Activated CD8-positive, alpha-beta T cell treated with anti-CD3 and anti-CD28 coated beads, Interleukin-2, amount 10 ng/mL, durations not matched to agents 7 days and 5 days (primary cell): ENCODE data around the gene CDK14. TPM values are rescaled to one million over a fixed set of nuclear protein-coding genes. Genes with fewer than 3 reads are reported as not detected.

ENCODE experiments used
- ATAC-seq: fragments of 150-1000 bp; cut with Tn5 transposase; one replicate; pipeline ENCODE4 v1.10.0; 2021; ENCODE audit warnings: moderate library complexity
- CTCF ChIA-PET: fragments of 350-600 bp; sonication (Branson Sonifier 250); formaldehyde crosslinking; loops from one replicate; lab custom pipeline; 2021; ENCODE audit warnings: antibody characterized with exemption; lab: Charles Lee
- POLR2A ChIA-PET: fragments of 350-600 bp; sonication (Branson Sonifier 250); formaldehyde crosslinking; loops from one replicate; lab custom pipeline; 2021; ENCODE audit warnings: antibody characterized with exemption; lab: Charles Lee
- DNase-seq: peaks from one replicate; pipeline ENCODE4 v3.0.0-alpha.2; 2020
- H3K27ac Mint-ChIP-seq: one replicate; pipeline ENCODE4 v1.8.0; 2021; ENCODE audit warnings: mild to moderate bottlenecking, mixed read lengths
- H3K27me3 Mint-ChIP-seq: one replicate; pipeline ENCODE4 v1.8.0; 2021; ENCODE audit warnings: low read depth, mixed read lengths
- H3K36me3 Mint-ChIP-seq: one replicate; pipeline ENCODE4 v1.8.0; 2021; ENCODE audit warnings: low read depth, mixed read lengths
- H3K4me1 Mint-ChIP-seq: one replicate; pipeline ENCODE4 v1.8.0; 2021; ENCODE audit warnings: low read depth, mixed read lengths
- H3K4me3 Mint-ChIP-seq: one replicate; pipeline ENCODE4 v1.8.0; 2021; ENCODE audit warnings: mild to moderate bottlenecking, mixed read lengths
- H3K9me3 Mint-ChIP-seq: one replicate; pipeline ENCODE4 v1.8.0; 2022; ENCODE audit warnings: mixed read lengths; ENCODE audit not compliant: insufficient read depth
- total RNA-seq, 2 experiments: library from RNA; stranded (reverse); gene quantifications; one replicate each; pipeline ENCODE4 v1.2.3, GENCODE V29; 2021

Gene CDK14
- total RNA-seq, 2 experiments from 2014 or later, result not detected

DNA sequence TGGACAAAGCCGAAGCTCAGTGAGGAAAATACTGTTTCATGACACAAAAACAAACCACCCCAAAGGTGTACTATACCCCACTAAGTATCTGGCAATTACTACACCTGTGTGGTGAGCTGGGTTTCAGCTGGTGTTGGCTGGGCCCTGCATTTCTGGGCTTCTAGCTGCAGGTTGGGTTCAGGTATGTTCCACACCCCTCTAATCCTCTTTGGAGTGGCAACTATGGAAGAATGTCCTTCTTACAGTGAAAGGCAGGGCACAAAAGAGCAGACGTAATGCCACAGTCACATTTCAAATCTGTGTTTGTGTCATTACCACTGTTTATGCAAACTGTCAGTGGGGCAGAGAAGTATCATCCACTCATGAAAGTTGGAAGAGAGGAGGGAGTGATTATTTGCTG, 466.6 kb downstream of the CDK14 start:
- DNase-seq (no peak), ATAC-seq (no peak)
- ChIA-PET POLR2A (no interaction called here), CTCF (no interaction called here)
- peaks cover 2% of the 10 kb centered on the region for H3K27me3 Mint-ChIP-seq
- no peaks in the 10 kb centered on the region for H3K4me1 Mint-ChIP-seq
- H3K27ac Mint-ChIP-seq, result no peak overlapping the region
- no peaks in the 10 kb centered on the region for H3K9me3 Mint-ChIP-seq
- no peak overlapping the region for H3K4me3 Mint-ChIP-seq
- H3K36me3 Mint-ChIP-seq, result no peaks in the 10 kb centered on the region

DNA sequence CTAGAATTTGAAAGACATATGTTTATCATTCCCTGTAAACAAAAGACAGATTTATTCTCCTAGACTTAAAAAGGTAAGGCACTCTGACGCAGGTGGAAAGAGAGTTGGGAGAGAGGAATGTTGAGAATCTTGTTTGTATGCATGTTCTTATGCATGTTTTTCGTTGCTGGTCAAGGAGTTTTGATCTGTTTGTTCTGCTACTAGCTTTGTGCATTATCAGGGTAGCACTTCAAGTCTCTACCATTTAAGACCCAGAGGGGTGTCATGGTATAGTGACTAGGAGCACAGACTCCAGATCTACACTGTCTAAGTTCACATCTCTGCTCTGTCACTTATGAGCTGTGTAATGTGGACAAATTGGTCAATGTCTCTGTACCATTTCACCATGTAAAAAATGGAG, 467.9 kb downstream of the CDK14 start:
- CTCF ChIA-PET, result no interaction called here
- H3K9me3 Mint-ChIP-seq, result no peaks in the 10 kb centered on the region

DNA sequence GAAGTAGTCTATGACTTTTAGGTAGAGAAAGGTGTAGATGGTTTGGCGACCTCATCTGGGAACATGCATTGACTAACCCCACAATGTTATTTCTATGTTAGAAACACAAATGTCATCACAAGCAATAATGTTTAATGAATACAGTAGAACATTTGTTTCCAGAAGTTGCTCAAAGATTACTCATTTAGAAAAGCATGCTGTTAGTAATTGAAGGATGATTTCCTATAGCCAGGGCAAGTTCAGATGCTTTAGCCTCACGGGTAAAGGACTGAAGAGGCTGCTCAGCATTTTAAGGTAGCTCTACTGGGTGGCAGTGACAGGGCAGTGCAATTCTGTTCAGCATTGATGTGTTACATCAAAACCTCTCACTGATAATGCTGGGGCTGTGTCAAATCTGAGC, 468.8 kb downstream of the CDK14 start:
- H3K27ac Mint-ChIP-seq, result no peak overlapping the region
- POLR2A ChIA-PET, result no interaction called here
- H3K4me3 Mint-ChIP-seq, result no peak overlapping the region
- H3K4me1 Mint-ChIP-seq, result no peaks in the 10 kb centered on the region
- ATAC-seq (no peak), DNase-seq (no peak)
- CTCF ChIA-PET, result no interaction called here
- H3K9me3 Mint-ChIP-seq, result no peaks in the 10 kb centered on the region
- H3K36me3 Mint-ChIP-seq, result no peaks in the 10 kb centered on the region
- peaks cover 4% of the 10 kb centered on the region for H3K27me3 Mint-ChIP-seq

More for the DNA sequence above, 467.9 kb downstream of the CDK14 start:
- Mint-ChIP-seq H3K4me3 (no peak overlapping the region), H3K36me3 (no peaks in the 10 kb centered on the region), H3K27me3 (peaks cover 4% of the 10 kb centered on the region), H3K4me1 (no peaks in the 10 kb centered on the region), H3K27ac (no peak overlapping the region)
- ATAC-seq (no peak), DNase-seq (no peak)
- POLR2A ChIA-PET, result no interaction called here

DNA sequence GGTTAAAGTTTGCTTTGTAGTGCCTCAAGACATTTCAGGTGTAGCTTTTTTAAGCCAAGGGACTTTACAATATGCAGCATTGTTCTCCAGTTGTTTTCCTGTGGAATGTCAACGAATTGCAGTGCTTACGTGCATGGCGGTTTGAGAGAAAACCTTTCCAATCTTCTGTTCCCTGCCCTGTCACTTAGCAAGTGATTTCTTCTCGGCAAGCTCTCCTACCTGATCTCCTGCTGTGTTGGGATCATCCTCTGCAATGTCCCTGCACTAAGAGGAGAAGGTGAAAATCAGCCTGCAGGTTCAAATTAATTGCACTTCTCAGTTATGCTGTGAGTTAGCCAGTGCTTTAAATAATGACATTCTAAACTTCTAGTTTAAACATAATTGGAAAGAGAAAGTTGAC, 470.5 kb downstream of the CDK14 start:
- DNase-seq (no peak), ATAC-seq (no peak)
- H3K27me3 Mint-ChIP-seq, result peaks cover 4% of the 10 kb centered on the region
- H3K9me3 Mint-ChIP-seq, result peaks cover 5% of the 10 kb centered on the region
- H3K27ac Mint-ChIP-seq, result no peak overlapping the region
- no peaks in the 10 kb centered on the region for H3K36me3 Mint-ChIP-seq
- no peak overlapping the region for H3K4me3 Mint-ChIP-seq
- CTCF ChIA-PET, result no interaction called here
- no peaks in the 10 kb centered on the region for H3K4me1 Mint-ChIP-seq
- POLR2A ChIA-PET, result no interaction called here

DNA sequence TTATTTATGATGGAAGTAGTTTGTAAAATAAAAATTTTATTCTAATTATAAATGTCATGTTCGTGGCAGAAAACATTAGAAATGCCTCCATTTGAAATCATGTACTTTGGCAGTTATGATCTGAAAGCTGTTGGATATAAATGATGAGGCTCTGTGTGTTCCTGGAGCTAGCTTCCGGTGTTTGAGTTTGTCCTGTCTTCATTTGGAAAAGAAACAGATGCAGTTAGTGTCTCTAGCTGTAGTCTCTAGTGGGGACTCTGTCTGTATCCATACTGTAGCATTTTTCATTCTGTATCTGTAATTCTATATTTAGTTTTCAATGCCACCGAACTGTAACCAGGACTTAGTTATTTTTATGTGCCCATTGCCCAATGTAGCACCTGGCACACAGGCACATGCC, 471.1 kb downstream of the CDK14 start:
- H3K9me3 Mint-ChIP-seq, result peaks cover 5% of the 10 kb centered on the region
- H3K27me3 Mint-ChIP-seq, result peaks cover 4% of the 10 kb centered on the region
- ATAC-seq (no peak), DNase-seq (no peak)
- H3K27ac Mint-ChIP-seq, result no peak overlapping the region
- no peaks in the 10 kb centered on the region for H3K36me3 Mint-ChIP-seq
- H3K4me1 Mint-ChIP-seq, result no peaks in the 10 kb centered on the region
- POLR2A ChIA-PET, result no interaction called here
- CTCF ChIA-PET, result no interaction called here
- H3K4me3 Mint-ChIP-seq, result no peak overlapping the region

DNA sequence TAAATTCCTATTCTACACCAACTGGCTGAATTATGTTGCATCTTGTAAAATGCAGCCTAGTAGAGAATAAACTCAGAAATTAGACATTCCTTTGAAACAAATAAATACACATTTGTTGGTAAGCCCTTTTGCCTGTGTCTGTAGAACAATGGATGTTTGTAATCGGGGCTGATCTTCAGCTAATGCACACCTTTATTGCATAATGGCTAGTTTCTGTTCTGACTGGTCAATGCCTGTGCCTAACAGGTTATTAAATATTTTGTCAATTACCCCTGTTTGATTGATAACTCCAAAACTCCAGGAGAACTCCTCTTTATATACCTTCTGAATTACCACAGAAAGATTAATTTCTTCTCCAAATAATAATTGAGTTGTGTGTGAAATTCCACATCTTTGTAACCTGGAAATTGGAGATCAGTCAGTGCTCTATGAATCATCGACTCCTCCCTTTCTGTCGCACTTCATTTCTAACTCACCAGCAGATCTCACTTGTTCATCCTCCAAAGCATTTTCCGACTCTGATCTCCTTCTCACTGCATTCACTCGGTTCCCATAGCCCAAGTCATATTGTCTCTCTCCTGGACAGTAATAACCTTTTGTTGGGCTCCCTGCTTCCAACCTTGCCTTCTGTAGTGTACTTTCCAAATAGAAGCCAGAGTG, 472.1 kb downstream of the CDK14 start:
- no peak overlapping the region for H3K27ac Mint-ChIP-seq
- ATAC-seq, result no peak
- H3K36me3 Mint-ChIP-seq, result no peaks in the 10 kb centered on the region
- H3K4me3 Mint-ChIP-seq, result no peak overlapping the region
- H3K27me3 Mint-ChIP-seq, result peaks cover 4% of the 10 kb centered on the region
- H3K9me3 Mint-ChIP-seq, result peaks cover 5% of the 10 kb centered on the region
- DNase-seq, result no peak
- POLR2A ChIA-PET, result no interaction called here
- H3K4me1 Mint-ChIP-seq, result no peaks in the 10 kb centered on the region
- CTCF ChIA-PET, result no interaction called here

DNA sequence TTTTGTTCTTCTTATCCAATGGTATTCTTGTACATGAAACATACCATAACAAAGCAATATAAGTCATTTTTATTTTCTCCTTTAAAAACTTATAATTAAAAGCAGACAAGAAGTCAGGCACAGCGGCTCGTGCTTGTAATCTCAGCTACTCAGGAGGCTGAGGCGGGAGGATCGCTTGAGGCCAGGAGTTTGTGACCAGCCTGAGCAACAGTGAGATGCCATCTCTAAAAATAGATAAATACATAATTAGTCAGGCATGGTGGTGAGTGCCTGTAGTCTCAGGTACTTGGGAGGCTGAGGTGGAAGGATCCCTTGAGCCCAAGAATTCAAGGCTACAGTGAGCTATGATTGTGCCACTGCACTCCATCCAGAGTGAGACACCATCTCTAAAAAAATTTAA, 473.0 kb downstream of the CDK14 start:
- H3K27me3 Mint-ChIP-seq, result peaks cover 4% of the 10 kb centered on the region
- POLR2A ChIA-PET, result no interaction called here
- no peaks in the 10 kb centered on the region for H3K4me1 Mint-ChIP-seq
- no peak overlapping the region for H3K4me3 Mint-ChIP-seq
- H3K27ac Mint-ChIP-seq, result no peak overlapping the region
- no peak for DNase-seq
- H3K36me3 Mint-ChIP-seq, result no peaks in the 10 kb centered on the region
- no peak for ATAC-seq
- H3K9me3 Mint-ChIP-seq, result peaks cover 5% of the 10 kb centered on the region
- CTCF ChIA-PET, result no interaction called here

DNA sequence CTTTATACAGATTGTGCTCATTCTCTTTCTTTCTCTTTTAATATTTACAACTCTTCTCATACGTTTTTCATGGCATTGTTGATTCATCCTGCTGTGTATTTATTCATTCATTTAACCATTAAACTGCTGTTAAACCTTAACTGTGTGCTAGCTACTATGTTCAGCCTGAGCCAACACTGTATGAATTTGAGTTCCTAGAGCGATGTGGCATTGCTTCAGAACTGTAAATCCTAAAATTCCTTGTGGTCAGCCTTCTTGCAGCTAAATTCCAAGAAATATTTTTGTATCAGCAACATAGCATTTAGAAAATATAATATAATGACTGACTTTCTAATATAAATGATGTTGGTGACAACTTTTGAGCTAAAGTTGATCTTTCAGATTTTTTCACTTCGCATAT, 483.4 kb downstream of the CDK14 start:
- ChIA-PET CTCF (interaction anchor here (1.3 kb wide), 2 partner anchors 11 to 800 kb away, joined by 3 read pairs; no protein-coding TSS in a partner anchor), POLR2A (no interaction called here)
- Mint-ChIP-seq H3K36me3 (no peaks in the 10 kb centered on the region), H3K27ac (no peak overlapping the region), H3K4me1 (peaks cover 9% of the 10 kb centered on the region), H3K27me3 (peaks cover 2% of the 10 kb centered on the region), H3K4me3 (no peak overlapping the region), H3K9me3 (no peaks in the 10 kb centered on the region)
- ATAC-seq, result no peak
- DNase-seq, result no peak

DNA sequence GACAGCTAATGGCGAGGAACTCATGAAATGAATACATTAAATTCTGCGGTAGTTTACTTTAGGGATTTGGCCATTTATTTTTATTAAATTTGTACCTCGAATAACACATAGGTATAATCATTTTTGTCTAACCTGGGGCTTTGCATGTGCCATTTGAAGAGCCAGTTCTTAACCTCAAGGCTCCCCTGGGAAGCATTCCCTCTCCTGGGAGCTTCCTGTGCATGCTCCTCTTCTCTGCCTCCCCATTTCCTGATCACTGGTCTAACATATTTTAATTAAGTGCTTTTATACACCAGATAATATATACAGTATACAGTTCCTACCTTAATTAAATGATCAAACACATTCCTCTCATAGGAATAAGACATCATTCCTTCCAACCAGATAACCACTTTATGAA, 484.2 kb downstream of the CDK14 start:
- ChIA-PET CTCF (interaction anchor here (1.3 kb wide), 1 partner anchor 10 kb away, joined by 3 read pairs; no protein-coding TSS in a partner anchor), POLR2A (no interaction called here)

DNA sequence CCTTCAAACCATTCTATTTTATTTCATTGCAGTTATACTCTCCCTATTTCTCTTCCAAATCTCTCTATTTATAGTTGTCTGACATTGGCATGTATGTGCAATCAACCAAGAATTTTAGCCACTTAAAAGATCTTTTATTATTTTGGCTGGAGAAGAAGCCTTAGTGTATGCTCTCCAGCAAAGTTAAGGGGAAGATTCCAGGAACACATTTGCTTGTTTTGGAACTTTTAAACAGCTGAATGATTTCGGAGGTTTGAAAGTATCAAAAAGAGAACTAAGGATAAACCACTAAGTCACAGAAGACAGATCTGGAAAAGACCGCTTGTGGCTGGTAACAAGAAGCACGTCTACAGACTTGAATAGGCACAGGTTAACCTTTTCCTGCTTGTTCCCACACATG, 485.9 kb downstream of the CDK14 start:
- Mint-ChIP-seq H3K27me3 (no peaks in the 10 kb centered on the region), H3K4me1 (peaks cover 19% of the 10 kb centered on the region)

More for the DNA sequence above, 484.2 kb downstream of the CDK14 start:
- Mint-ChIP-seq H3K36me3 (no peaks in the 10 kb centered on the region), H3K9me3 (no peaks in the 10 kb centered on the region), H3K27ac (no peak overlapping the region), H3K27me3 (no peaks in the 10 kb centered on the region), H3K4me3 (no peak overlapping the region), H3K4me1 (peaks cover 17% of the 10 kb centered on the region)
- ATAC-seq, result no peak
- DNase-seq, result no peak

DNA sequence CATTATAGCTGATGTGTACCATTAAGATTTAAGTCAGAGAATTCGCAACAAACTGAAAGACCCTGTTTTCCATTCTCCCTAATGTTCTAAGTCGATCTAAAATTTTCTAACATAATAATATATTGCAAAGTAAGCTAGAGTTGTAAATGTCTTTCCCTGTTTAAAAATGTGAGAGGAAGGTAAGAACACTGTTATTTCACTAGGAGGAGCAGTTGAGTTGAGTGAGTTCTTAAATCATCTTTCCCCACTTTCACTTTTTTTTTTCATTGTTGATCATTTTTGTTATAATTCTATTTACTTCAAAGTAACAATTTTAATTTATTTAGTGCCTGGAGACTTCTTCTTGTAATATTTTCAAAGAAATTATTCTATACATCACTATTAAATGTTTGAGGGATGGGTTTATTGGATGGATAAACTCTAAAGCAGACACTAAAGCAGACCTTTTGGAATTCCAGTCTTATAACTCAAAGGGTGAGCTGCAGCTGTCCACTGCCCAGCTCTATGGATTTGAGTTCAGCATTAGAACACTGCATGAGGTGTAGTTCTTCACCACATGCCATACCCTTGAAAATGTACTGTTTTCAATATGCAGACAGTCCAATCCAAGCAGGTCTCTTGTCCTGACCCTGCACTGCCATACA, 486.9 kb downstream of the CDK14 start:
- H3K9me3 Mint-ChIP-seq, result no peaks in the 10 kb centered on the region
- no peak overlapping the region for H3K4me3 Mint-ChIP-seq
- CTCF ChIA-PET, result interaction anchor here (0.6 to 1.3 kb wide), 4 partner anchors 9 to 798 kb away, joined by 3 to 4 read pairs (median 3); no protein-coding TSS in a partner anchor
- POLR2A ChIA-PET, result interaction anchor here (1.0 kb wide), 1 partner anchor 1364 kb away, joined by 3 read pairs; the partner anchor contains the start of gene GATAD1
- H3K27ac Mint-ChIP-seq, result no peak overlapping the region
- H3K4me1 Mint-ChIP-seq, result peaks cover 19% of the 10 kb centered on the region
- H3K27me3 Mint-ChIP-seq, result peaks cover 1% of the 10 kb centered on the region
- DNase-seq (no peak), ATAC-seq (no peak)
- H3K36me3 Mint-ChIP-seq, result no peaks in the 10 kb centered on the region

More for the DNA sequence above, 485.9 kb downstream of the CDK14 start:
- Mint-ChIP-seq H3K4me3 (no peak overlapping the region), H3K36me3 (no peaks in the 10 kb centered on the region), H3K9me3 (no peaks in the 10 kb centered on the region), H3K27ac (no peak overlapping the region)
- DNase-seq (no peak), ATAC-seq (no peak)
- ChIA-PET POLR2A (no interaction called here), CTCF (interaction anchor here (1.1 kb wide), 1 partner anchor 8 kb away, joined by 4 read pairs; no protein-coding TSS in a partner anchor)

DNA sequence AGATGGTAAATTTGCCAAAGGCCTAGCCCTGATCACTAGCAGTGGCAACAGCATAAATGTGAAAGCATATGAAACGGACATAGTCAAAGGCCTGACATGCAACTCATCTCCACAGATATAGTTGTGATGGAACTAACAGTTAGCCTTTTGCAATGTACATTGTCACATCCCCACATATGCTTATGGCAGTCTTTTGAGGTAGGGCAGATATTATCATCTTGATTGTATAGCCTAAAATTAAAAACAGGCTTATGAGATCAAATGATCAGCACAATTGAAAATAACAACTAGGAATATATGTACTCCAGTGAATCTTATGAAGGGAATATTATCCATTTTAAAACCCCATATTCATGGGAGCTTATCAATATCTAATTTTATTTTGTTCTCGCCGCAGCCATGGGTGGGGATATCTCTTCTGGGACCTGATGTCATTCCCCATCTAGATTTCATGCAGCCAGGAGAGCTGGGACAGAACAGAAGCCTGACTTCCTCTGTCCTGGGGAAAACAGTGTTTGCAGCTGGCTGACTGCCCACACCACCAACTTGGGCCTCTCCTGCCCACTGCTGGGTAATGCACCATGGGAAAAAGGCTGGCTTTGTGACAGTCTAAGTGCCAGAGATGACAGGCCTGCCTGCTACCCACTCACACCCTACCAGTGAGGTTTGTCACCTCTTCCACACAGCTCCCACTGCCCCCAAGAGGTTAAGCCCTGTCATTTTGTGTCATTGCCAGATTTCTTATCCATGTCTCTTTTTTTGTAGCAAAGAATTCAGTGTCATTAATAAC, 487.9 kb downstream of the CDK14 start:
- H3K4me1 Mint-ChIP-seq, result peaks cover 19% of the 10 kb centered on the region
- ChIA-PET POLR2A (no interaction called here), CTCF (interaction anchor here (1.3 kb wide), 2 partner anchors 796 to 797 kb away, joined by 3 read pairs; no protein-coding TSS in a partner anchor)
- peaks cover 1% of the 10 kb centered on the region for H3K27me3 Mint-ChIP-seq
- ATAC-seq (no peak), DNase-seq (no peak)
- H3K9me3 Mint-ChIP-seq, result no peaks in the 10 kb centered on the region
- no peaks in the 10 kb centered on the region for H3K36me3 Mint-ChIP-seq
- no peak overlapping the region for H3K27ac Mint-ChIP-seq
- no peak overlapping the region for H3K4me3 Mint-ChIP-seq
